ENCODE data around the gene ZBTB45.

ZBTB45 gene

DNA sequence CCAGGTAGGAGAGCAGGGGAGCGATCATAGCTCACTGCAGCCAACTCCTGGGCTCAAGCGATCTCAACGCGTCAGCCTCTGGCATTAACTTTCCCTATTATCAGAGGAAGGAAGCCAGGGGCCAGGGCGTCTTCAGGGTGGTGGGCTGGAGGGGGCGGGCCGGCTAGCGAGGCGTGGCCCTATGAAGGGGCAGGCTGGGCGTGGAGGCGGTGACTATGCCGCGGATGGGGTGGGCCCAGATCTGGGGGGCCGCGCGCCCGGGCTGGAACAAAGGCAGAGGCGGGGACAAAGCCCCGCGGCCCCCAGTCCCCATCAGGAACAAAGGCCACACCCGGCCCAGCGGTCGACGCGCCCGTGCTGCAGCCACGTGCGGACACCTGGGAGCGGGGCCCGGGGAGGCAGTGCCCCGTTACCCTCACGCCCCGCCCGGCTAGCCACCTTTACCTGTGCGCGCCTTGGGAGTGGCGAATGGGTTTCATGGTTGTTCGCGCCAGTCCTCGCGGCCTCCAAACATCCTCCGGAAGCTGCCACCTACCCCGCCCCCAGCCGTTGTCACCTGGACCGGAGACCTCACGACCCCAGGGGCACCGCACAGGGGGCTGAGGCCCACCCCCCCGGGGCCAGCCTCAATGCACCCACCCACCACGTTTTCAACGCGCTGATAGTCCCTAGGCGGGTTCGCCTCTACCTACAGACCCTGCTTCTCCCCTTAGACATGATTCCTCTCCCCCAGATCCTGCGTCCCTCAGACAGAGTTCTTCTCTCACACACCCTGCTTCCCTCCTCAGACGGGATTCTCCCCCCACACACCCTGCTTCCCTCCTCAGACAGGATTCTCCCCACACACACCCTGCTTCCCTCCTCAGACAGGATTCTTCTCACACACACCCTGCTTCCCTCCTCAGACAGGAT is 18.9 kb upstream of the ZBTB45 start:
- H3K4me3 ChIP-seq (ENCODE audit: low read depth, low read length) = peak overlapping the region; percentile 58
- TF ChIP-seq CTCF (IDR thresholded peaks at IDR 0.05; ENCODE audit: borderline replicate concordance, insufficient read depth, low read depth, low read length) = no peak

GRCh38 chr19:58536852-58537798 is 17.5 kb upstream of the ZBTB45 start:
- H3K4me3 ChIP-seq (ENCODE audit: low read depth, low read length) = no peak overlapping the region
- no peak for TF ChIP-seq CTCF (IDR thresholded peaks at IDR 0.05; ENCODE audit: borderline replicate concordance, insufficient read depth, low read depth, low read length)

- no peak for TF ChIP-seq CTCF (IDR thresholded peaks at IDR 0.05; ENCODE audit: borderline replicate concordance, insufficient read depth, low read depth, low read length)
- no peak overlapping the region for H3K4me3 ChIP-seq (ENCODE audit: low read depth, low read length)
Observed at GRCh38 chr19:58535857-58536256, 16.2 kb upstream of the ZBTB45 start.

DNA sequence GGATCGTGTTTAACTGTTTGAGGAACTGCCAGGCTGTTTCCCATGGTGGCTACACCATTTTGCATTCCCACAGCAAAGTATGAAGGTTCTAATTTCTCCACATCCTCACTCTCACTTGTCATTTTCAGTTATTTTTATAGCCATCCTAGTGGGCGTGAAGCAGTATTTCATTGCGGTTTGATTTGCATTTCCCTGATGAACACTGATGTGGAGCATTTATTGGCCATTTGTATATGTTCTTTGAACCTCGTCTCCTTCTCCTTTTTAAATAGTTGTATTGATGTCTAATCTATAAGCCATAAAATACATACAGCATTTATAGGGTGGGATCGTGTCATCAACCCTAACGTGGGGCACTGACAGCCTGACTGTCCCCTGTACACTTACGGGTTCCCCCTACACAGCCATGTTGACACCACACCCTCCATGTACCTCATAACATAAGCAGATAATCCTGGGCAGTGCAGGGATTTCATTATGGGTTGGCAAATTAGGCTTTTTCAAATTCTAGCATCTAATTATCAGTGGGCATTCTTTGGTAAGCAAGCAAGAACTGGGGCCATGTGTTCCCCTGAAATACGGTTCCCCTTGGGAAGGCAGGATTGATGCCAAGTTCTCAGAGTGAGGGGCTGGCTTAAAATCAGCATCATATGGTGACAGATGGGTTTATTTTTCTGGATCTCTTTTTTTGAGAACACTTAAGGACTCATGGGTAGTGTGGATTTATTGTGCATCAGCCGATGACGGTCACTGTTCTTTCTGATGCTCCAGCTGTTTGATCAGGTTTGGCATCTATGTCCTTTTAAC is 11.6 kb upstream of the ZBTB45 start:
- TF ChIP-seq CTCF (IDR thresholded peaks at IDR 0.05; ENCODE audit: borderline replicate concordance, insufficient read depth, low read depth, low read length) = no peak
- no peak overlapping the region for H3K4me3 ChIP-seq (ENCODE audit: low read depth, low read length)

DNA sequence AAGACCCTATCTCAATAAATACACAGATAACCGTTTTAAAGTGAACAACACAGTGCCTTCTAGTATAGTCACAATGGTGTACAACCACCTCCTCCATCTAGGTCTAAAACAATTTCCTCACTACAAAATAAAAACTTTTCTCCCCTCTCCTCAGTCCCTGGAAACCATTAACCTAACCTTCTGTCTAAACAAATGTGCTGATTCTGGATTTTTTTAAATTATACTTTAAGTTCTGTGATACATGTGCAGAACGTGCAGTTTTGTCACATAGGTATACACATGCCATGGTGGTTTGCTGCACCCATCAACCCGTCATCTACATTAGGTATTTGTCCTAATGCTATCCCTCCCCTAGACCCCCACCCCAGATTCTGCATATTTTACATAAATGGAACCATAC is 9.8 kb upstream of the ZBTB45 start:
- no peak overlapping the region for H3K4me3 ChIP-seq (ENCODE audit: low read depth, low read length)
- no peak for TF ChIP-seq CTCF (IDR thresholded peaks at IDR 0.05; ENCODE audit: borderline replicate concordance, insufficient read depth, low read depth, low read length)

DNA sequence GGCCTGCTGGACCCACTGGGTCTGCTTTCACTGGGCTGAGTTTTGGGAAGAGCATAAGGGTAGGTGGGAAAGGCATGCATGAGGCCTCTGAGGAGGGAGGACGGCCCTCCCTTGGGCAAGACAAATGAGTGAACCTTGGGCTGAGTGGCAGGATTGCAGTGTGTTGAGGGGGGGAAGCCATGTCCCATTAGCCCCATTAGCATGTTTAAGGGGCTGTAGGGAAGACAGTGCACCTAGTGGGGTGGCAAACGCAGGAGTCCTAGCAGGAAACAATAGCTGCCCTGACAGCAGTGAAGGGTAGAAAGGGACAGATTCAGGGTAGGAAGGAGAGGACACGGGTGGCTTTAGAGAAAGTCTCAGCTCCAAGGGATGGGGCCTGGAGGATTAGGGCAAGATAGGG is 3.1 kb upstream of the ZBTB45 start:
- TF ChIP-seq CTCF (IDR thresholded peaks at IDR 0.05; ENCODE audit: borderline replicate concordance, insufficient read depth, low read depth, low read length) = no peak
- no peak overlapping the region for H3K4me3 ChIP-seq (ENCODE audit: low read depth, low read length)

All from GM12875 (cell line).